Stimulated activated memory B cell treated with anti-CD40 and anti-IgM and Interleukin-4, amounts not matched to agents 10 μg/mL and 1 μg/mL and 100 μg/mL, for 72 hours (primary cell): ENCODE measurements around the gene TMEM109.
"Not testable (repeated sequence)": the region's sequence is repeated elsewhere in the genome, so short reads cannot be mapped to it uniquely, and the experiment has no call there.

Experiments
- ATAC-seq: fragments of 150-1000 bp; cut with Tn5 transposase; 2 replicates; pipeline ENCODE4 v1.10.0; 2021
- H3K27ac Mint-ChIP-seq: one replicate; pipeline ENCODE4 v1.8.0; 2022; ENCODE audit warnings: mild to moderate bottlenecking, mixed read lengths
- H3K27me3 Mint-ChIP-seq: one replicate; pipeline ENCODE4 v1.8.0; 2022; ENCODE audit warnings: mixed read lengths
- H3K36me3 Mint-ChIP-seq: one replicate; pipeline ENCODE4 v1.8.0; 2022; ENCODE audit warnings: mixed read lengths
- H3K4me1 Mint-ChIP-seq: one replicate; pipeline ENCODE4 v1.8.0; 2022; ENCODE audit warnings: mixed read lengths
- H3K4me3 Mint-ChIP-seq: one replicate; pipeline ENCODE4 v1.8.0; 2022; ENCODE audit warnings: mild to moderate bottlenecking, moderate library complexity, mixed read lengths
- H3K9me3 Mint-ChIP-seq: one replicate; pipeline ENCODE4 v1.8.0; 2022; ENCODE audit warnings: mixed read lengths

TMEM109 gene

DNA sequence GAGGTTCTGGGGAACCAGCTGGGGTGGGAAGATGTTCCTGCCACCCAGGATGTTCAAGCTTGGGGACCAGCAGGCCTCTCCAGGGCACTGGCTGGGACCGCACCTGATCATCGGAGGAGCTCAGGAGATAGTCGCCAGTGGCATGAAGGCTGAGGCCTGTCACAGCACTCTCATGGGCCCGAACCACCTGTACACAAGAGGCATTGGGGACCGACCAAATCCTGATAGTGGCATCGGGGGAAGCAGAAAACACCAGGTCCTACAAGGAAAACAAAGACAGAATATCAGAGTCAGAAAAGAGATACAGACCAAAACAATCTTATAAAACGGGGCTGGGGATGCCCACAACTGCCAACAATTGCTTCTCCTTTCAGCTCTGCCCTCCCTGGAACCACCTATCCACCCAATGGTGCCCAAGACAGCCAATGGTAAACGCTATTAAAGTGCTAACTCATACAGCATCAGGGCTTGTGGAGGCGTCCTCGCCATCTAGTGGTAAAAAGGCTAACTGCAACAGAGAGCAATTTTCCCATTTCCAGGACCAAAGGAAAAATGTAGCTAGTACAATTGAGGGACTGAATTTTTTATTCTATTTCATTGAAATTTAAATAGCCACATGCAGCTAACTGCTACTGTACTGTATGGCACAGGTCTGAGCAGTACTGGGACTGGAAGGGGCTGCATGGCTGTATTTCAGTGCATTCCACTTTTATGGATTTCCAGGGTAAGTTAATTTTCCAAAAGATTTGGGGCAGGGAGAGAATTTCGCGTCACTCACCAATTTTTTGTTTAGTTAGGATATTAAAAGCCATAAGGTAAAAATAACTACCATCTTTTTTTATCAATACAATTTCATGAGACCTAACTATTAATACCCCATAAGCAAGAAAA lies 14.7 kb upstream of the TMEM109 start:
- Mint-ChIP-seq H3K36me3 (peaks cover 70% of the 10 kb centered on the region), H3K27ac (peak overlapping the region; percentile 72), H3K4me3 (no peak overlapping the region), H3K27me3 (no peaks in the 10 kb centered on the region), H3K4me1 (peaks cover 31% of the 10 kb centered on the region), H3K9me3 (no peaks in the 10 kb centered on the region)
- peak; percentile 76 for ATAC-seq

DNA sequence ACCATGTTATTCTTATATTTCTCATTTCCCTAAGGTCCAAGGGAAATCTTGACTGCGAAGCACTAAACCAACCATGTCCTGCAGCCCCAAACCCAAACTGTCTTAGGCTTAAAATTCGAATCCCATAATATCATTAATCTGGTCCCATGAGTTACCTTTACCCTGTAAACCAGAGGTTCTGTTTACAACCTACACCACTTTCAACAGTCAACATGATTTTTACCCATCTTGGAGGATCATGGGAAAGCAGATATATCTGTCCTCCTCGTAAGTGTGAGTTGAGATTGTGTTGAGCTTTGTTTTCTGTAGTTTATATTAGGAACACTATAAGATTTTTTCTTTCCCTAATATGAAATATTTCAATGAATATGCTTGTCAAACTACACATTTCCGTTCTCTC lies 14.0 kb upstream of the TMEM109 start:
- ATAC-seq, result no peak
- Mint-ChIP-seq H3K4me1 (peaks cover 38% of the 10 kb centered on the region), H3K4me3 (no peak overlapping the region), H3K9me3 (no peaks in the 10 kb centered on the region), H3K27ac (no peak overlapping the region), H3K36me3 (peaks cover 66% of the 10 kb centered on the region), H3K27me3 (no peaks in the 10 kb centered on the region)

DNA sequence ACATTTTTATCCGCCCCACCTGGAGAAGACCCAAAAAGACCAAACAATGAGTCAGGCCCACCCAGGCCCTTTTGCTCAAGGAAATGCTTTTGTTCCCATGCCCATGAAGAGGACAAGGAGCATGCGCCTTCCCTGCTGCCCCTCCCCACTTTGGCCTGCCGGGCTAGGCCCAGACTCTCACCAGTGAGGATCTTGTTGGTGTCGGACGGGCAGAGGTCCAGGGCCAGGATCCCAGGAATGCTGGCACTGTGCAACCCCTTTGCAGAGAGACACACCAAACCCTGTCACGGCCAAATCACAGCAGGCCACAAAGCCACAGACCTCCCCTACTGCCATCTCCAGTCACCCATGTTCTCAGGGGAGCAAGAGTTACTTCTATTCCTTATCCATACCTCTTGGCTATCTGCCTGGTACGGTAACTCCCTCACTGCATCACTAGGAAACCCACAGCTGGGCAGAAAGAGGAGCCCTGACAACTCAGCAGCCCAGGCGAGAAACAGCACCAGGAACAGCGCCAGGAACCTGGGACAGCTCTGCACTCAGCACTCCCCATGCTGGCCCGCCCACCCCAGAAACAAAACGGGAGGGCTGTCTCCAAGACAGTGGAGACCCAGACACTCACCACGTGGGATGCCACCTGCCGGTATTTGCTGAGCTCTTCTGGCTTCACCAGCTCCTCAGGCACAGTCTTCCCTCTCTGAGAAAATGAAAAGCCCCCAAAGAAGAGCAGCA lies 13.1 kb upstream of the TMEM109 start:
- no peak overlapping the region for H3K27ac Mint-ChIP-seq
- H3K4me3 Mint-ChIP-seq, result no peak overlapping the region
- peaks cover 46% of the 10 kb centered on the region for H3K4me1 Mint-ChIP-seq
- peaks cover 57% of the 10 kb centered on the region for H3K36me3 Mint-ChIP-seq
- no peaks in the 10 kb centered on the region for H3K9me3 Mint-ChIP-seq
- ATAC-seq, result no peak
- no peaks in the 10 kb centered on the region for H3K27me3 Mint-ChIP-seq

DNA sequence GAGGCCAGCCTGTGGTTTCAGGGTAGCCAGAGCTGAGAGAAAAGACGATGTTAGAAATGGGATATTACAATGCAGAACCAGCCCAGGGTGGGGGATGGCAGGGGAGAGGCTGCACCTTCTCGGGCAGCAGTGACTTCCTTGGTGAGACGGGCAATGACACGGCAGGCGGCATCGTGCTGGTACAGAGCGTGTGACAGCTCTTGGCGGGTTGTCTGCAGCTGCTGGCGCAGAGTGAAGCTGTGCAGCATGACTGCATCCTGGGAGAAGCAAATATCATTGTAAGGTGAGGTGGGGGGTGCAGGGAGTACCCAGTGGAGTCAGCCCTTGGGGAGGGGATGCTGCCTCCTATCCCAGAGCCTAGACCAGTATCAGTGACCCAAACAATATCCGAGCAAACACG lies 11.3 kb upstream of the TMEM109 start:
- H3K36me3 Mint-ChIP-seq, result peaks cover 52% of the 10 kb centered on the region
- no peak for ATAC-seq
- H3K4me1 Mint-ChIP-seq, result peaks cover 55% of the 10 kb centered on the region
- H3K27me3 Mint-ChIP-seq, result no peaks in the 10 kb centered on the region
- H3K27ac Mint-ChIP-seq, result no peak overlapping the region
- peaks cover 1% of the 10 kb centered on the region for H3K9me3 Mint-ChIP-seq
- no peak overlapping the region for H3K4me3 Mint-ChIP-seq

DNA sequence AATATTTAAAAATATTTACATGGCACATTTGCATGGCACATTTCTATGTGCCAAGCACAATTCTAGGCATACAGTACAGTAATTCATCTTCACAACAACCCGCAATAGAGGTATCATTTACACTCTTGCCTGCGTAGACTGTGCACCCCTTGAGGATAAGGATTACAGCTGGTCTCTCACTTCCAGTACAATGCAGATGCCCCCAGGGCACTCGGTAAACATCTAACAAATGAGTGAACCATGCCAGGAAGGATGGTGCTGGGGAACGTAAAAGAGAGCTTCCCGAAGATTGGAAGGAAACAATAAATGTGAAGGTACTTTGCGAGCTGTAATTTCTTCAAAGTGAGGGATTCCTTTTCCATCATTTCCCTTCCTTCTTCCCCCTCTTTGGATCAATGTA lies 8.9 kb upstream of the TMEM109 start:
- H3K36me3 Mint-ChIP-seq, result peaks cover 47% of the 10 kb centered on the region
- no peaks in the 10 kb centered on the region for H3K27me3 Mint-ChIP-seq
- peak overlapping the region; percentile 95 for H3K27ac Mint-ChIP-seq
- H3K4me1 Mint-ChIP-seq, result peaks cover 61% of the 10 kb centered on the region
- no peak for ATAC-seq
- H3K9me3 Mint-ChIP-seq, result peaks cover 11% of the 10 kb centered on the region
- peak overlapping the region; percentile 92 for H3K4me3 Mint-ChIP-seq

DNA sequence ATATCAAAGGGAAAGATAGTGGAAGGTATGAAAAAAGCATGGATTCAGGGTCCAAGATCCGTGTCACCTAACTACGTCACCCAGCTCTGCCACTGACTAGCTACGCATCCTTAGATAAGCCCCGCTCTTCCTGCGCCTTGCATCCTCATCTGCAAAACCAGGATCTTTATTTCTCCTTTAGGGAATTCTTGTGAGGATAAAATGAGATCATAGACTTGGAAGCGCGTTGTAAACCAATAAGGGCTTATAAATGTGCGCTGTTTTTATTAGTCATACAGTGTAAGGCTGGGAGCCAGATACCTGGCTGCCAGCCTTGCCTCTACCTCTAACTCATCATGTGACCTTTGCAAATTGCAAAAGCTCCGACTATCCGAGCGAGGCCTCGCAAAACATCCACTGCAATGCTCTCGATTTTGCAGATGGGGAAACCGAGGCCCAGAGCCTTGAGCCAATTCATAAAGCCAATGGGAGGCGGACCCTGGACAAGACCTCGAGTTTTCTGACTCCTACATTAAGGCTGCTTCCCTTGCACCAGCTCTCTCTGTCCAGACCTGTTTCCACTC lies 8.3 kb upstream of the TMEM109 start:
- H3K4me3 Mint-ChIP-seq, result peak overlapping the region; percentile 92
- peaks cover 67% of the 10 kb centered on the region for H3K4me1 Mint-ChIP-seq
- H3K27me3 Mint-ChIP-seq, result no peaks in the 10 kb centered on the region
- H3K27ac Mint-ChIP-seq, result peak overlapping the region; percentile 95
- H3K9me3 Mint-ChIP-seq, result peaks cover 11% of the 10 kb centered on the region
- no peak for ATAC-seq
- peaks cover 44% of the 10 kb centered on the region for H3K36me3 Mint-ChIP-seq

DNA sequence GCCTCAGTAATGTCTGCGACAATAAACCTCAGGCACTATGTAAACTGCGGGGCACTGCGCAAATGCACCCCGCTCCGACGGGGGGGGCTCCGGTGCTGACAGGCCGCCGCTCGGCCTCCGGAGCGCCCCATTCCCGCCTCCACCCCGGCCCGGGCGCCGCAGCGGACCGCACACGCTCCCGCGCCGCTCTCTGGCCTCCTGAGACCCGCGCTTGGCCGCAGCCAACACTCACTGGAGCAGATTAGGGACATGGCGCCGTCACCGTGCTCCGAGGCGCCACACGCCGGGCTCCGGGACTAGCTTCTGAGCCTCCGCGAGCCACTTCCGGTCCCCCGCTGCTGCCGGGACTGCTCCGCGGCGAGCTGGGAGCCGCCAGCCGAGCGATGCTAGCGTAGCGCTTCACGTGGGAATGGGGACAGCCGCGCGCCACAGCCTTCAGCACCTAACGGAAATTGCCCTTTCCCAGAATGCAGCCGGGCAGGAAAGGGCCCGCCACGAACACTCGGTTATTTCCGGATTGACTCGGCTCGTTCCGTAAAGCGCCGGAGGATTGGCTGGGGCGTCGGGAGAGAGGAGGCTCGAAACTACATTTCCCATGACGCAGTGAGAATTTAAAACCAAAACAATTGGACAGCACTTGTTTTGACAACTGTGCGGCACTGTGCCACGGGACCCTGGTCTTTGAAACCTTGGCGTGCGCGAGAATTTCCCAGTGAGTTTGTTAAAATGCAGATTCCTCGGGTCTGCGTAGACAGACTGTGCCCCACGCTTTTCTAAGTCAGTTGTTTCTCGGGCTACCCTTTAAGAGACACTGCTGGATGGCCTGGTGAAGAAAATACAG lies 7.6 kb upstream of the TMEM109 start, which contains the start of gene PRPF19:
Gene PRPF19 (minus strand): TSS at position 454 of the 841 bp plus-strand sequence. CDS start 203 bp downstream, at position 251.
- peak; percentile 92 for ATAC-seq
- Mint-ChIP-seq H3K9me3 (peaks cover 11% of the 10 kb centered on the region), H3K36me3 (peaks cover 39% of the 10 kb centered on the region), H3K4me1 (peaks cover 74% of the 10 kb centered on the region), H3K27ac (peak within 1 kb of the TSS; percentile 95), H3K4me3 (peak within 1 kb of the TSS; percentile 92), H3K27me3 (no peaks in the 10 kb centered on the region)

DNA sequence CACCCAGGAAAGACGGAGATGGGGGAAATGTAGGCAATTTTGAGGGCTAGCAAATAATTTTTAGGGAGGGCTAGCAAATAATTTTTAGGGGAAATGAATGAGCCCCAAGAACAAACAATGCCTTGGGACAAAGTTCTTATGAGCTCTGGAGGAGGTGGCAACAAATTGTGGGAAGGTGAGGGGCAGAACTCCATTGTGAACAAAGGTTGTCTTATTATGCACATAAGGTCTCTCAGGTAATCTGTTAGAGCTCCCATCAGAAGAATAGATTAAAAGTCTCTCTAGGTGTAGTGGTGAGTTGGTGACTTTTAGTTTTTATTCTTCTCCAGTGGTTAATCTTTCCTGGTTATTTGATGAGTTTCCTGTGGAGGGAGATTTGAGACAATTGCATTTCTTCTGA lies 5.2 kb upstream of the TMEM109 start:
- no peak overlapping the region for H3K4me3 Mint-ChIP-seq
- peaks cover 87% of the 10 kb centered on the region for H3K4me1 Mint-ChIP-seq
- no peak for ATAC-seq
- H3K36me3 Mint-ChIP-seq, result peaks cover 22% of the 10 kb centered on the region
- H3K27ac Mint-ChIP-seq, result peak overlapping the region; percentile 95
- no peaks in the 10 kb centered on the region for H3K27me3 Mint-ChIP-seq
- H3K9me3 Mint-ChIP-seq, result peaks cover 11% of the 10 kb centered on the region

DNA sequence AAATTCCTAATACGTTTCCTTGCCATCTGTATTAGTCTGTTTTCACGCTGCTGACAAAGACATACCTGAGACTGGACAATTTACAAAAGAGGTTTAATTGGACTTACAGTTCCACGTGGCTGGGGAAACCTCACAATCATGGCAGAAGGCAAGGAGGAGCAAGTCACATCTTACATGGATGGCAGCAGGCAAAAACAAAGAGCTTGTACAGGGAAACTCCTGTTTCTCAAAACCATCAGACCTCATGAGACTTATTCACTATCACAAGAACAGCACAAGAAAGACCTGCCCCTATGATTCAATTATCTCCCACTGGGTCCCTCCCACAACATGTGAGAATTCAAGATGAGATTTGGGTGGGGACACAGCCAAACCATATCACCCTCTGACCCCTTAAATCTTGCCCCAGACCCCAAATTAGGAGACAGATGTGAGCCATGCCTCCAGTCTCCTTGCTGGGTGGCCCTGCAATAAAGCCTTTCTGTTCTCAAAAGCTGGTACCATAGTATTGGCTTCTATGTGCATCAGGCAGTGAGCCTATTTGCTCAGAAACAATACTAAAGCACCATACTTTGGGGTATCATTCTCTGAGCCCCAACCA lies 4.2 kb upstream of the TMEM109 start:
- H3K4me1 Mint-ChIP-seq, result peaks cover 78% of the 10 kb centered on the region
- H3K9me3 Mint-ChIP-seq, result peaks cover 11% of the 10 kb centered on the region
- peak overlapping the region; percentile 95 for H3K27ac Mint-ChIP-seq
- not testable (repeated sequence) for H3K4me3 Mint-ChIP-seq, H3K27me3 Mint-ChIP-seq, ATAC-seq
- H3K36me3 Mint-ChIP-seq, result peaks cover 21% of the 10 kb centered on the region

DNA sequence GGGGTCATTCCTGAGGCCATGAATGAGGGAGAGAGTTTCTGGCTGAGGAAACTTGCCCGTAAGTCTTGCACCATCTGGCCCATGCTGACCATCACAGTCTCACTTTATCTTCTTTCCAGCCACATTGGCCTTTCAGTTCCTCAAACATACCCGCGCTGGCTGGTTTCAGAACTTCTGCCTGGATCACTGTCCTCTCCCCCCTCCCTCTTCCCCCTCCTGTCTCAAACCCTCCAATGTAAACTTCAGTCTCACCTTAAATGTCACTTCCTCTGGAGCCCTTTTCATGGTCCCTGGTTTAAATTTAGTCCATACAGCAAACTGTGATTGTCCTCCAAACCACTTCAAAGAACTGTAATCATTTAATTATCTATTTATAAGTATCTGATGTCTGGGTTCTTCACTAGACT lies 3.7 kb upstream of the TMEM109 start:
- peaks cover 11% of the 10 kb centered on the region for H3K9me3 Mint-ChIP-seq
- peaks cover 21% of the 10 kb centered on the region for H3K36me3 Mint-ChIP-seq
- peak; percentile 66 for ATAC-seq
- peak overlapping the region; percentile 95 for H3K27ac Mint-ChIP-seq
- H3K4me1 Mint-ChIP-seq, result peaks cover 78% of the 10 kb centered on the region
- peak overlapping the region; percentile 10 for H3K4me3 Mint-ChIP-seq
- no peaks in the 10 kb centered on the region for H3K27me3 Mint-ChIP-seq

DNA sequence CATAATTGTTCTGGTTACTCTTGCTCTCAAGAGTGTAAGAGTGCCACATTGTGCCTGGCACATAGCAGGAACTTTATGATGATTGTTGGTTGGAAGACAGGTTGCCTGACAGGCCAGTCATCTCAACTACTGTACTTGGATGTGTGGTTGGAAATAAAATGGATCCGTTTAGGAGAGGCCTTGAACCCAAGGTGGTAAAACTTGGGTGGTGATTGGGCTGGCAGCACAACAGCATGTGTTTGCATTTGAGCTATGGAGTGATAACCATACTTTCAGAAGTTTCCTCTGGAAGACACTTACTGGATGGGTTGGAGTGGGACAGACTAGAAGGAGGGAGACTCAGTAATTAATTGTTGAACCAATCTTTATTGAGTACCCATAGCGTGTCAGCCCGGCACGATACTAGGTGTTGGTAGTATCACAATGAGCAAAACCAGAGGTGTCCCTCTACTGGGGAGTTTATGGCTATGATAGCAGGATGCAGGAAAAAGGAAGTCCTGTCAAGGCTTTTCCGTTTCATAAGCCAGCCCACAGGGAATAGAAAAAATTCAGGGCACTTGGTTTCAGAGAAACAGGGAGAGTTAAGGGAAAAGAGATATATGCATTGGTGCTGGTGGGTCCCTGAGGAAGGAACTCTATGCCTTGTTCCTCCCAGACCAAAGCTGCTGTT lies 3.1 kb upstream of the TMEM109 start:
- Mint-ChIP-seq H3K27me3 (no peaks in the 10 kb centered on the region), H3K9me3 (peaks cover 11% of the 10 kb centered on the region), H3K36me3 (peaks cover 23% of the 10 kb centered on the region), H3K4me3 (peak overlapping the region; percentile 5), H3K27ac (peak overlapping the region; percentile 95), H3K4me1 (peaks cover 78% of the 10 kb centered on the region)
- no peak for ATAC-seq

DNA sequence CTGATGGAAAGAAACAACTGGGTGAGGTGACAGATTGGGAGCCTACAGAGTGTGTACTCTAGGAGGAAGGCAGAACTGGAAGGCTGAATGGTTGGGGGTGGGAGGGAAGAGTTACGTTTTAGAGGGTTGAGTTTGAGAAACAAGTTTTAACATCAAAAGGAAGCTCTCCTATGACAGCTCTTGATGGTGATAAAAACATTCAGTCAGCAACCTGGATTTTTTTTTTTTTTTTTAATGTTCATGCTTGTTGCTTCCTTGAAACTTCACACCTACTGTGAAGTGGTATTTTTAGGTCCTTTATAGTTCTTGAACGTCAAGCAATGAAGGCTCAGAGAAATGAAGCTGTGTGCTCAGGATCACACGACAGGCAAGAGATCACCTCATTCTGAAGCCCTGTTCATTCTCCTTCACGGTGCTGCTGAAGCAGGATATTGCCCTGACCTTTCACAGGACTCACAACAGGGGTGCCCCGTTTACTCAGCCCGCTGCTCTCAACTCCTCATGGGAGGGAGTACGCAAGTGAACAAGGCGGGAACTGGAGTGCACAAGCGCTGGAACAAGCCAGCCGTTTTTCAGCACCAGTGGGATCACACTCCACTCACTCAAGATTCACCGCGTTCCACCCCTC lies 1.6 kb upstream of the TMEM109 start:
- H3K27me3 Mint-ChIP-seq, result no peaks in the 10 kb centered on the region
- peaks cover 31% of the 10 kb centered on the region for H3K36me3 Mint-ChIP-seq
- peaks cover 84% of the 10 kb centered on the region for H3K4me1 Mint-ChIP-seq
- peak overlapping the region; percentile 95 for H3K27ac Mint-ChIP-seq
- no peak for ATAC-seq
- H3K4me3 Mint-ChIP-seq, result no peak overlapping the region
- H3K9me3 Mint-ChIP-seq, result peaks cover 11% of the 10 kb centered on the region

DNA sequence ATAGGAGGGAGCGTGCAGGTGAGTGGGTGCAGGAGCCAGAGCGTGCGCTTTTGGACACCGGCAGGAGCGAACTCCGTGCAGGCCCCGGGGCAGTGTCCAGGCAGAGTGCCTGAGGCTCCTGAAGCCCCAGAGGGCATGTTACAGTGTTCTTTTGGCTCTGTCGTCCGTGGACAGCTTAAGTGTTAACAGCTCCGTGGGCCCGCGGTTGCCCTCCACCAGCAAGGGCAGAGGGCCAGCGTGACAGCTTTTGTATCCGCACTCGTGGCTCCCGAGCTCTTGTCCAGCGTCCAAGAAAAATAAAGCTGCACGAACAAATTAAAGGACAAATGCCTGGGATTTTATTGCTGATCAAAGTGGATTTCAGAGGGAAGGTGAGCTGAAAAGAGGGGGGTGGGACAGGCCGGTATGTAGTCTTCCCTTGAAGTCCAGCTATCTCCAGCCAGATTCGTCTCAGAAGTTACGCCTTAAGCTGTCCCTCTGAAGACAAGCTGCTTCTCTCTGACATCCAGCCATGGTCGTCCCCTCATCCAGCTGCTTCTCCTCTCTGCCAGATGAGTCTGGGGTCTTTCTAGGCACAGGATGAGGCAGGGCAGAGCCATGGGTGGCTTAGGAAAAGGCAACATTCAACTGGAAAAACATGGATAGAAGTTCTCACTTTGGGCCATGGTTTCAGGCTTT lies 968 bp upstream of the TMEM109 start:
- Mint-ChIP-seq H3K4me3 (peak overlapping the region; percentile 94), H3K4me1 (peaks cover 79% of the 10 kb centered on the region), H3K27ac (peak overlapping the region; percentile 95), H3K9me3 (peaks cover 8% of the 10 kb centered on the region), H3K36me3 (peaks cover 26% of the 10 kb centered on the region), H3K27me3 (no peaks in the 10 kb centered on the region)
- no peak for ATAC-seq
